Measurements from ENCODE around the gene PFN1.

- TF ChIP-seq CTCF (IDR thresholded peaks at IDR 0.05; ENCODE audit: poor library complexity, severe bottlenecking) (no peak), POLR2AphosphoS5 (IDR thresholded peaks at IDR 0.05) (peak; percentile 30), TAF1 (IDR thresholded peaks at IDR 0.05; ENCODE audit: low read depth) (peak; percentile 17), EZH2 (IDR thresholded peaks at IDR 0.05; ENCODE audit: borderline replicate concordance, insufficient read depth, low read length, poor library complexity, severe bottlenecking) (no peak), MXI1 (conservative IDR thresholded peaks at IDR 0.05; ENCODE audit: poor library complexity, severe bottlenecking) (no peak), EP300 (conservative IDR thresholded peaks at IDR 0.05; ENCODE audit: poor library complexity, severe bottlenecking) (no peak), RAD21 (conservative IDR thresholded peaks at IDR 0.05) (no peak), SMC3 (conservative IDR thresholded peaks at IDR 0.05; ENCODE audit: poor library complexity) (no peak)
These were observed 7.6 kb downstream of the PFN1 start for GRCh38 chr17:4940555-4941318.
